ENCODE results near the gene SYT7. TPM values are rescaled to one million over a fixed set of nuclear protein-coding genes. Genes with fewer than 3 reads are reported as not detected.

SYT7 gene, protein sequence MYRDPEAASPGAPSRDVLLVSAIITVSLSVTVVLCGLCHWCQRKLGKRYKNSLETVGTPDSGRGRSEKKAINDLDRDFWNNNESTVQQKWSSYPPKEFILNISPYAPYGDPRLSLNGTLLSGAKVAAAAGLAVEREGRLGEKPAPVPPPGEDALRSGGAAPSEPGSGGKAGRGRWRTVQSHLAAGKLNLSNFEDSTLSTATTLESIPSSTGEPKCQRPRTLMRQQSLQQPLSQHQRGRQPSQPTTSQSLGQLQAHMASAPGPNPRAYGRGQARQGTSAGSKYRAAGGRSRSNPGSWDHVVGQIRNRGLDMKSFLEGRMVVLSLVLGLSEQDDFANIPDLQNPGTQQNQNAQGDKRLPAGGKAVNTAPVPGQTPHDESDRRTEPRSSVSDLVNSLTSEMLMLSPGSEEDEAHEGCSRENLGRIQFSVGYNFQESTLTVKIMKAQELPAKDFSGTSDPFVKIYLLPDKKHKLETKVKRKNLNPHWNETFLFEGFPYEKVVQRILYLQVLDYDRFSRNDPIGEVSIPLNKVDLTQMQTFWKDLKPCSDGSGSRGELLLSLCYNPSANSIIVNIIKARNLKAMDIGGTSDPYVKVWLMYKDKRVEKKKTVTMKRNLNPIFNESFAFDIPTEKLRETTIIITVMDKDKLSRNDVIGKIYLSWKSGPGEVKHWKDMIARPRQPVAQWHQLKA
- not detected for polyA plus RNA-seq (2012; ENCODE audit: low read depth, missing spikeins)

DNA sequence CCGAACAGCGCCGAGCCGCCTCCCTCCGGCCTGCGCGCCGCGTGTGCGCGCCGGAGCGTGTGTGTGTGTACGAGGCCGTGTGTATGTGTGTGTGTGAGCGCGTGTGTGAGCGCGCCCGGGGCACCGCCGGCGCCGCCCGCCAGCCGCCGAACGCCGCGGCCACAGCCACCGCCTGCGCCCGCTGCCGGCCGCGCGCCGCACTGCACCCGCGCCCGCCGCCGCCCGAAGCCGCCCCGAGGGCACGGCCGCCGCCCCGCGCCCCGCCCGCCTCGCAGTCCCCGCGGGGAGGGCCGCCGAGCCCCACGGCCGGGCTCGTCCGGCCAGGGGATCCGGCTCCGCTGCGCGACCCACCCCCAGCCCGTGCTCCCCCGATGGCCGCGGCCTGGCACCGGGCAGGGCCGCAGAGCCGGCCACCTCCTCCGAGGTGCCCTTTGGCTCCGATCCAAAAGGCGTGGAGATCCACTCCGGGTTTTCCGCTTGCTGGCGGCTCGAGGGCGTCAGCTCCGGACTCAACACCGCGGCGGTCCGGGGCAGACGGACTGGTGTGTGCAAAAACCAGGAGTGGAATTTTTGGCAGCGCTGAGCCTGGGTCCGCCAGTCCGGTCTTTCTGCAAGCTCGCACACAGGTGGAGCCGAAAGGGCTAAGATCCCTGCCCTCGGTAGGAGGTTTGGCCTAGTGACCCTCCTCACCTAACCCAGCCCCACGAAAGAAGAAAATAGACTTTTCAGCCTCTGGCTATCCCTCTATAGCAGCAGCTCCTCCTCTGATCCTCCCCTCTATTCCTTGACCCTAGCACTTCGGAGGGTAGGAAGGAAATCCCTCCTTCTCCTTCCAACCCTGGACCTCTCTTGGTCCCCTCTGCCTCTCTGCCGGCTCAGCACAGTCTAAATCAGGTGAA lies at the start of gene SYT7:
Gene SYT7 (minus strand): TSS at position 47 of the 899 bp plus-strand sequence. CDS start 256 bp downstream, outside the sequence.
- peak; percentile 84 for FAIRE-seq
- TF ChIP-seq POLR2AphosphoS5 (IDR thresholded peaks at IDR 0.05; ENCODE audit: low read depth, low read length): no peak
- TF ChIP-seq POU2F2 (IDR thresholded peaks at IDR 0.05; ENCODE audit: low read depth, low read length): peak; percentile 75; the same call in 1 of the 2 replicates
- DNase-seq (ENCODE audit: insufficient read length, low spot score): peak; percentile 98

GRCh38 chr11:61630089-61630488 lies 49.2 kb upstream of the SYT7 start:
- FAIRE-seq (no peak), DNase-seq (ENCODE audit: insufficient read length, low spot score) (no peak)
- TF ChIP-seq POU2F2 (IDR thresholded peaks at IDR 0.05; ENCODE audit: low read depth, low read length) (no peak), POLR2A (IDR thresholded peaks at IDR 0.05; ENCODE audit: low read depth, low read length) (no peak), TAF1 (IDR thresholded peaks at IDR 0.05; ENCODE audit: low read depth, low read length) (no peak), PAX5 (IDR thresholded peaks at IDR 0.05; ENCODE audit: insufficient read depth, low read length, severe bottlenecking) (no peak), SPI1 (IDR thresholded peaks at IDR 0.05; ENCODE audit: low read depth, low read length) (no peak), POLR2AphosphoS5 (IDR thresholded peaks at IDR 0.05; ENCODE audit: low read depth, low read length) (no peak)

GRCh38 chr11:61629082-61629833 lies 48.4 kb upstream of the SYT7 start:
- no peak for TF ChIP-seq SPI1 (IDR thresholded peaks at IDR 0.05; ENCODE audit: low read depth, low read length)
- no peak for TF ChIP-seq POU2F2 (IDR thresholded peaks at IDR 0.05; ENCODE audit: low read depth, low read length)
- TF ChIP-seq POLR2AphosphoS5 (IDR thresholded peaks at IDR 0.05; ENCODE audit: low read depth, low read length): no peak
- no peak for TF ChIP-seq TAF1 (IDR thresholded peaks at IDR 0.05; ENCODE audit: low read depth, low read length)
- TF ChIP-seq PAX5 (IDR thresholded peaks at IDR 0.05; ENCODE audit: insufficient read depth, low read length, severe bottlenecking): no peak
- no peak for TF ChIP-seq POLR2A (IDR thresholded peaks at IDR 0.05; ENCODE audit: low read depth, low read length)
- DNase-seq (ENCODE audit: insufficient read length, low spot score): no peak
- no peak for FAIRE-seq

- no peak for DNase-seq (ENCODE audit: insufficient read length, low spot score)
- no peak for FAIRE-seq
- TF ChIP-seq PAX5 (IDR thresholded peaks at IDR 0.05; ENCODE audit: insufficient read depth, low read length, severe bottlenecking): no peak
- TF ChIP-seq POLR2AphosphoS5 (IDR thresholded peaks at IDR 0.05; ENCODE audit: low read depth, low read length): no peak
- no peak for TF ChIP-seq SPI1 (IDR thresholded peaks at IDR 0.05; ENCODE audit: low read depth, low read length)
- TF ChIP-seq POLR2A (IDR thresholded peaks at IDR 0.05; ENCODE audit: low read depth, low read length): no peak
- TF ChIP-seq POU2F2 (IDR thresholded peaks at IDR 0.05; ENCODE audit: low read depth, low read length): no peak
- TF ChIP-seq TAF1 (IDR thresholded peaks at IDR 0.05; ENCODE audit: low read depth, low read length): no peak
These were observed 47.7 kb upstream of the SYT7 start for GRCh38 chr11:61628662-61628970.

- TF ChIP-seq PAX5 (IDR thresholded peaks at IDR 0.05; ENCODE audit: insufficient read depth, low read length, severe bottlenecking) (no peak), POLR2A (IDR thresholded peaks at IDR 0.05; ENCODE audit: low read depth, low read length) (no peak), SPI1 (IDR thresholded peaks at IDR 0.05; ENCODE audit: low read depth, low read length) (no peak), POLR2AphosphoS5 (IDR thresholded peaks at IDR 0.05; ENCODE audit: low read depth, low read length) (no peak), POU2F2 (IDR thresholded peaks at IDR 0.05; ENCODE audit: low read depth, low read length) (no peak), TAF1 (IDR thresholded peaks at IDR 0.05; ENCODE audit: low read depth, low read length) (no peak)
- FAIRE-seq: peak; percentile 16
- peak; percentile 41 for DNase-seq (ENCODE audit: insufficient read length, low spot score)
These were observed 47.2 kb upstream of the SYT7 start for GRCh38 chr11:61627850-61628661.

DNA sequence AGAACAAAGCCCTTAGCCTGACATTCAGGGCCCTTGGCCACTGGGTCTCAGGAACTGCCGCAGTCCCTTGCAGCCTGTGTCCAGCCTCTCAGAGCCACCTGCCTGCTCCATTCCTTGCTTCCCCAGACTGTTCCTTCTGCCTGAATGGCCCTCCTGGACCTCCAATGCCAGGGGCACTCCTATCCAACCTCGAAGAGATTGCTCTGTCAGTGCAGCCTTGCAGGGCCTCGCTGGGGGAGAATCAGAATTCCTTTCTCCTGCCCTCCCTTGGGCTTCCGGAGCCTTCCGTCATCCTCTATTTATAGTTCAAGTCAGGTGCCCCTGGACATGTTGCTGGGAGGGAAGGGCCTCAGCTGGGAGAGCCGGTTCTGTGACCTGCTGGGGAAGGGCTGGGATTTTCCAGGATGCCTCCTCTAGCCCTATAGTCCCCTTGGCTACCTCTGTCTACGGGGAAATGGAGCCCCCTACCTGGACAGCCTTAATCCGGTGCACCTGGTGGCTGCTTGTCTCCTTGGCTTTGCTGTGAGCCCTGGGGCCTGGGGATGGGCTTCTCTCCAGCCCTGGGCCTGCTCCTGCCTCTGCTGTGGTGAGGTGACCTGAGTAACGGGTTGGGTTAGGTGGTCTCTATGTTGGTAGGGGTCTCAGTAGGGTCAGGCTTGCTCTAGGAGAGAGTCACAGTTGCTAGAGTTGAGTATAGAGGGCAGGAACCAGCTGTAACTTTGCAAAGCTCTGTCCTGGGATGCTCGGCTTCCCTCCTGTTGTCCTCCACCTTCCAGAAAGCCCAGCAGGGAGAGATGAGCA lies 45.9 kb upstream of the SYT7 start:
- TF ChIP-seq PAX5 (IDR thresholded peaks at IDR 0.05; ENCODE audit: insufficient read depth, low read length, severe bottlenecking): no peak
- no peak for TF ChIP-seq POLR2A (IDR thresholded peaks at IDR 0.05; ENCODE audit: low read depth, low read length)
- TF ChIP-seq POLR2AphosphoS5 (IDR thresholded peaks at IDR 0.05; ENCODE audit: low read depth, low read length): no peak
- no peak for TF ChIP-seq TAF1 (IDR thresholded peaks at IDR 0.05; ENCODE audit: low read depth, low read length)
- no peak for TF ChIP-seq SPI1 (IDR thresholded peaks at IDR 0.05; ENCODE audit: low read depth, low read length)
- TF ChIP-seq POU2F2 (IDR thresholded peaks at IDR 0.05; ENCODE audit: low read depth, low read length): no peak
- DNase-seq (ENCODE audit: insufficient read length, low spot score) (no peak), FAIRE-seq (no peak)

GRCh38 chr11:61625525-61625924 lies 44.6 kb upstream of the SYT7 start:
- DNase-seq (ENCODE audit: insufficient read length, low spot score) (no peak), FAIRE-seq (no peak)
- no peak for TF ChIP-seq POLR2A (IDR thresholded peaks at IDR 0.05; ENCODE audit: low read depth, low read length)
- TF ChIP-seq PAX5 (IDR thresholded peaks at IDR 0.05; ENCODE audit: insufficient read depth, low read length, severe bottlenecking): no peak

All from GM12891 (cell line).